WTC11 (cell line): Measurements from ENCODE around the gene MACROD2. TPM values are rescaled to one million over a fixed set of nuclear protein-coding genes. Genes with fewer than 3 reads are reported as not detected.

Experiments used
- ATAC-seq: fragments of 200-7000 bp; cut with Tn5 transposase; 2 replicates; pipeline ENCODE4 v1.10.0; 2021; ENCODE audit warnings: mild to moderate bottlenecking, moderate library complexity
- CTCF ChIA-PET: fragments of 300-600 bp; sonication (Branson Sonifier 250); formaldehyde crosslinking; loops from one replicate; lab custom pipeline; 2021; ENCODE audit warnings: antibody characterized with exemption; lab: Charles Lee
- POLR2A ChIA-PET: fragments of 350-600 bp; sonication (Branson Sonifier 250); formaldehyde crosslinking; loops from one replicate; lab custom pipeline; 2021; ENCODE audit warnings: antibody characterized with exemption; lab: Charles Lee
- DNase-seq: peaks from one replicate; pipeline ENCODE4 v3.0.0; 2021; ENCODE audit warnings: low spot score
- H3K27ac Mint-ChIP-seq: 2 replicates; pipeline ENCODE4 v1.8.0; 2021; ENCODE audit warnings: mixed read lengths
- H3K27me3 Mint-ChIP-seq: 2 replicates; pipeline ENCODE4 v1.8.0; 2021; ENCODE audit warnings: low read depth, mild to moderate bottlenecking, moderate library complexity, mixed read lengths
- H3K36me3 Mint-ChIP-seq: 2 replicates; pipeline ENCODE4 v1.8.0; 2021; ENCODE audit warnings: mixed read lengths
- H3K4me1 Mint-ChIP-seq: 2 replicates; pipeline ENCODE4 v1.8.0; 2022; ENCODE audit warnings: mixed read lengths
- H3K4me3 Mint-ChIP-seq: 2 replicates; pipeline ENCODE4 v1.8.0; 2021; ENCODE audit warnings: mild to moderate bottlenecking, moderate library complexity, mixed read lengths
- H3K9me3 Mint-ChIP-seq: 2 replicates; pipeline ENCODE4 v1.8.0; 2021; ENCODE audit warnings: mixed read lengths
- ESRRA ChIP-seq: sonication (generic); formaldehyde crosslinking; IDR thresholded peaks from 2 replicates; pipeline ENCODE4 v1.8.1; 2022; ENCODE audit warnings: mild to moderate bottlenecking, missing genetic modification reagents, borderline replicate concordance
- HMGA2 ChIP-seq: fragments of 250-450 bp; sonication (Bioruptor Pico); IDR thresholded peaks from 2 replicates; pipeline ENCODE4 v1.4.0; 2021; ENCODE audit warnings: mild to moderate bottlenecking, moderate library complexity
- IRF2 ChIP-seq: sonication (generic); formaldehyde crosslinking; IDR thresholded peaks from 2 replicates; pipeline ENCODE4 v1.8.0; 2022; ENCODE audit warnings: low read depth, missing genetic modification reagents, borderline replicate concordance
- JUN ChIP-seq: sonication (generic); formaldehyde crosslinking; IDR thresholded peaks from 2 replicates; pipeline ENCODE4 v1.8.0; 2023; ENCODE audit warnings: mild to moderate bottlenecking, missing genetic modification reagents
- NR1H2 ChIP-seq: sonication (generic); formaldehyde crosslinking; IDR thresholded peaks from 2 replicates; pipeline ENCODE4 v1.9.0; 2021; ENCODE audit warnings: mild to moderate bottlenecking, moderate library complexity, missing genetic modification reagents
- PRRX2 ChIP-seq: fragments of 250-450 bp; sonication (Bioruptor Pico); IDR thresholded peaks from 2 replicates; pipeline ENCODE4 v1.8.0; 2021; ENCODE audit warnings: mild to moderate bottlenecking
- SMAD3 ChIP-seq: sonication (generic); formaldehyde crosslinking; IDR thresholded peaks from 2 replicates; pipeline ENCODE4 v1.8.0; 2022; ENCODE audit warnings: missing genetic modification reagents, mild to moderate bottlenecking, borderline replicate concordance
- SOX15 ChIP-seq: fragments of 250-450 bp; sonication (Bioruptor Pico); IDR thresholded peaks from 2 replicates; pipeline ENCODE4 v1.9.0; 2021; ENCODE audit warnings: mild to moderate bottlenecking
- TEAD4 ChIP-seq: sonication (generic); formaldehyde crosslinking; IDR thresholded peaks from 2 replicates; pipeline ENCODE4 v1.8.0; 2022; ENCODE audit warnings: mild to moderate bottlenecking, missing genetic modification reagents
- ZNF317 ChIP-seq: sonication (generic); formaldehyde crosslinking; IDR thresholded peaks from 2 replicates; pipeline ENCODE4 v1.8.1; 2023; ENCODE audit warnings: low read depth, mild to moderate bottlenecking, moderate library complexity, missing genetic modification reagents, borderline replicate concordance
- ZNF416 ChIP-seq: fragments of 250-450 bp; sonication (Bioruptor Pico); IDR thresholded peaks from 2 replicates; pipeline ENCODE4 v1.9.0; 2021; ENCODE audit warnings: mild to moderate bottlenecking, inconsistent platforms
- ZNF671 ChIP-seq: fragments of 250-450 bp; sonication (Bioruptor Pico); IDR thresholded peaks from 2 replicates; pipeline ENCODE4 v1.8.0; 2021; ENCODE audit warnings: mild to moderate bottlenecking
- total RNA-seq: library from RNA; stranded (reverse); gene quantifications from 3 replicates; pipeline ENCODE4 v1.2.3, GENCODE V29; 2021
- TF ChIP-seq, protein P1 (sequence below): sonication (generic); formaldehyde crosslinking; IDR thresholded peaks from 2 replicates; pipeline ENCODE4 v1.8.0; 2023; ENCODE audit warnings: mild to moderate bottlenecking, missing genetic modification reagents
- TF ChIP-seq, protein P2 (sequence below): sonication (generic); formaldehyde crosslinking; IDR thresholded peaks from 2 replicates; pipeline ENCODE4 v1.8.0; 2022; ENCODE audit warnings: mild to moderate bottlenecking, missing genetic modification reagents
- TF ChIP-seq, protein P3 (sequence below): fragments of 200-600 bp; IDR thresholded peaks from 2 replicates; pipeline ENCODE4 v1.8.0; 2022; ENCODE audit warnings: antibody characterized with exemption
- TF ChIP-seq, protein P4 (sequence below): sonication (generic); formaldehyde crosslinking; IDR thresholded peaks from 2 replicates; pipeline ENCODE4 v1.8.1; 2022; ENCODE audit warnings: low read depth, missing genetic modification reagents, borderline replicate concordance
- TF ChIP-seq, protein P5 (sequence below): sonication (generic); formaldehyde crosslinking; conservative IDR thresholded peaks from 2 replicates; pipeline ENCODE4 v1.8.1; 2022; ENCODE audit warnings: mild to moderate bottlenecking, missing genetic modification reagents

Gene MACROD2
- total RNA-seq, 1 experiment from 2014 or later = 4.1 TPM

DNA sequence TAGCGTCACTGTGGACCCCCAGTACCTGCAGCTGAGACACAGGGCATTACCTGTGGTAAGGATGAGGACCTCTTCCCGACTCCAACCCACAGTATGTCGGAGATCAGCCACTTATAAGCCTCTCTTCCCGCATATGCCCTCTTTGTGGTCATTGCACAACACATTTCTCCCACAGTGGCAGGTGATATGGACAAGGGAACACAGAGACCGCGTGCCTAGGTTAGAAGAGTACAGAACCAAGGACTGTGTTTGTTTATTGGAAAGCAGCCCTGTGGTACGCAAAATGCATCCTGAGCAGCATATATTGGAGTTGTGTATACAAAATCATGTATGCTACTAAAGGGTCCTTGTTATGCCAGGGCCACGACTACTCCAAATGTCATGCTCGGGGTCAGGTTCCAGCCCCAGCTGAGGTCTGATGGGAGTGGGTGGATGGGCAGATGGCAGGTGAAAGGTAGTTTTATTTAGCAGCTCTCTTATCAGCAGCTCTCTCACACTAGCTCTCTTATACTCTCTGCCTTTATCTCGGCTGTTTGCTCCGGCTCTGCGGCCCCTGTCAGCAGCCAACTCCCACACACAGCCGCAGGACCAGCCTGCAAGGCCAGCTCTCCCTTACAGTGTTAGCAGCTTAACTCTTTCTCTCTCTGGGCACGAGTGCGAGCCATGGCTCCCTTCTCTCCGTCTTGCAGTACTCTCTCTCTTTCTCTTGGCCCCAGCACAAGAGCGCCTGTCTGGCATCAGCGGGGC lies 2009.0 kb downstream of the MACROD2 start:
- ATAC-seq = no peak
- ChIA-PET CTCF (no interaction called here), POLR2A (no interaction called here)
- Mint-ChIP-seq H3K27me3 (no peaks in the 10 kb centered on the region), H3K27ac (no peak overlapping the region), H3K4me1 (peaks cover 35% of the 10 kb centered on the region), H3K4me3 (no peak overlapping the region), H3K36me3 (0 out of 2 replicates have a peak, but pooled peaks cover 1% of the 10 kb centered on the region), H3K9me3 (peaks cover 4% of the 10 kb centered on the region)
- TF ChIP-seq SMAD3 (CRISPR knock-in tag) (no peak), HMGA2 (CRISPR knock-in tag) (no peak), ZNF317 (CRISPR knock-in tag) (no peak), NR1H2 (CRISPR knock-in tag) (no peak), TEAD4 (CRISPR knock-in tag) (no peak), ESRRA (CRISPR knock-in tag) (no peak), ZNF416 (no peak), PRRX2 (CRISPR knock-in tag) (no peak), SOX15 (CRISPR knock-in tag) (no peak), JUN (CRISPR knock-in tag) (no peak), ZNF671 (CRISPR knock-in tag) (no peak), IRF2 (CRISPR knock-in tag) (no peak)
- TF ChIP-seq, protein P1, sequence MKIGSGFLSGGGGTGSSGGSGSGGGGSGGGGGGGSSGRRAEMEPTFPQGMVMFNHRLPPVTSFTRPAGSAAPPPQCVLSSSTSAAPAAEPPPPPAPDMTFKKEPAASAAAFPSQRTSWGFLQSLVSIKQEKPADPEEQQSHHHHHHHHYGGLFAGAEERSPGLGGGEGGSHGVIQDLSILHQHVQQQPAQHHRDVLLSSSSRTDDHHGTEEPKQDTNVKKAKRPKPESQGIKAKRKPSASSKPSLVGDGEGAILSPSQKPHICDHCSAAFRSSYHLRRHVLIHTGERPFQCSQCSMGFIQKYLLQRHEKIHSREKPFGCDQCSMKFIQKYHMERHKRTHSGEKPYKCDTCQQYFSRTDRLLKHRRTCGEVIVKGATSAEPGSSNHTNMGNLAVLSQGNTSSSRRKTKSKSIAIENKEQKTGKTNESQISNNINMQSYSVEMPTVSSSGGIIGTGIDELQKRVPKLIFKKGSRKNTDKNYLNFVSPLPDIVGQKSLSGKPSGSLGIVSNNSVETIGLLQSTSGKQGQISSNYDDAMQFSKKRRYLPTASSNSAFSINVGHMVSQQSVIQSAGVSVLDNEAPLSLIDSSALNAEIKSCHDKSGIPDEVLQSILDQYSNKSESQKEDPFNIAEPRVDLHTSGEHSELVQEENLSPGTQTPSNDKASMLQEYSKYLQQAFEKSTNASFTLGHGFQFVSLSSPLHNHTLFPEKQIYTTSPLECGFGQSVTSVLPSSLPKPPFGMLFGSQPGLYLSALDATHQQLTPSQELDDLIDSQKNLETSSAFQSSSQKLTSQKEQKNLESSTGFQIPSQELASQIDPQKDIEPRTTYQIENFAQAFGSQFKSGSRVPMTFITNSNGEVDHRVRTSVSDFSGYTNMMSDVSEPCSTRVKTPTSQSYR (CRISPR knock-in tag) = no peak
- TF ChIP-seq, protein P2, sequence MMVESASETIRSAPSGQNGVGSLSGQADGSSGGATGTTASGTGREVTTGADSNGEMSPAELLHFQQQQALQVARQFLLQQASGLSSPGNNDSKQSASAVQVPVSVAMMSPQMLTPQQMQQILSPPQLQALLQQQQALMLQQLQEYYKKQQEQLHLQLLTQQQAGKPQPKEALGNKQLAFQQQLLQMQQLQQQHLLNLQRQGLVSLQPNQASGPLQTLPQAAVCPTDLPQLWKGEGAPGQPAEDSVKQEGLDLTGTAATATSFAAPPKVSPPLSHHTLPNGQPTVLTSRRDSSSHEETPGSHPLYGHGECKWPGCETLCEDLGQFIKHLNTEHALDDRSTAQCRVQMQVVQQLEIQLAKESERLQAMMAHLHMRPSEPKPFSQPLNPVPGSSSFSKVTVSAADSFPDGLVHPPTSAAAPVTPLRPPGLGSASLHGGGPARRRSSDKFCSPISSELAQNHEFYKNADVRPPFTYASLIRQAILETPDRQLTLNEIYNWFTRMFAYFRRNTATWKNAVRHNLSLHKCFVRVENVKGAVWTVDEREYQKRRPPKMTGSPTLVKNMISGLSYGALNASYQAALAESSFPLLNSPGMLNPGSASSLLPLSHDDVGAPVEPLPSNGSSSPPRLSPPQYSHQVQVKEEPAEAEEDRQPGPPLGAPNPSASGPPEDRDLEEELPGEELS (CRISPR knock-in tag) = no peak
- TF ChIP-seq, protein P3, sequence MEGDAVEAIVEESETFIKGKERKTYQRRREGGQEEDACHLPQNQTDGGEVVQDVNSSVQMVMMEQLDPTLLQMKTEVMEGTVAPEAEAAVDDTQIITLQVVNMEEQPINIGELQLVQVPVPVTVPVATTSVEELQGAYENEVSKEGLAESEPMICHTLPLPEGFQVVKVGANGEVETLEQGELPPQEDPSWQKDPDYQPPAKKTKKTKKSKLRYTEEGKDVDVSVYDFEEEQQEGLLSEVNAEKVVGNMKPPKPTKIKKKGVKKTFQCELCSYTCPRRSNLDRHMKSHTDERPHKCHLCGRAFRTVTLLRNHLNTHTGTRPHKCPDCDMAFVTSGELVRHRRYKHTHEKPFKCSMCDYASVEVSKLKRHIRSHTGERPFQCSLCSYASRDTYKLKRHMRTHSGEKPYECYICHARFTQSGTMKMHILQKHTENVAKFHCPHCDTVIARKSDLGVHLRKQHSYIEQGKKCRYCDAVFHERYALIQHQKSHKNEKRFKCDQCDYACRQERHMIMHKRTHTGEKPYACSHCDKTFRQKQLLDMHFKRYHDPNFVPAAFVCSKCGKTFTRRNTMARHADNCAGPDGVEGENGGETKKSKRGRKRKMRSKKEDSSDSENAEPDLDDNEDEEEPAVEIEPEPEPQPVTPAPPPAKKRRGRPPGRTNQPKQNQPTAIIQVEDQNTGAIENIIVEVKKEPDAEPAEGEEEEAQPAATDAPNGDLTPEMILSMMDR = no peak
- TF ChIP-seq, protein P4, sequence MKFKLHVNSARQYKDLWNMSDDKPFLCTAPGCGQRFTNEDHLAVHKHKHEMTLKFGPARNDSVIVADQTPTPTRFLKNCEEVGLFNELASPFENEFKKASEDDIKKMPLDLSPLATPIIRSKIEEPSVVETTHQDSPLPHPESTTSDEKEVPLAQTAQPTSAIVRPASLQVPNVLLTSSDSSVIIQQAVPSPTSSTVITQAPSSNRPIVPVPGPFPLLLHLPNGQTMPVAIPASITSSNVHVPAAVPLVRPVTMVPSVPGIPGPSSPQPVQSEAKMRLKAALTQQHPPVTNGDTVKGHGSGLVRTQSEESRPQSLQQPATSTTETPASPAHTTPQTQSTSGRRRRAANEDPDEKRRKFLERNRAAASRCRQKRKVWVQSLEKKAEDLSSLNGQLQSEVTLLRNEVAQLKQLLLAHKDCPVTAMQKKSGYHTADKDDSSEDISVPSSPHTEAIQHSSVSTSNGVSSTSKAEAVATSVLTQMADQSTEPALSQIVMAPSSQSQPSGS (CRISPR knock-in tag) = no peak
- TF ChIP-seq, protein P5, sequence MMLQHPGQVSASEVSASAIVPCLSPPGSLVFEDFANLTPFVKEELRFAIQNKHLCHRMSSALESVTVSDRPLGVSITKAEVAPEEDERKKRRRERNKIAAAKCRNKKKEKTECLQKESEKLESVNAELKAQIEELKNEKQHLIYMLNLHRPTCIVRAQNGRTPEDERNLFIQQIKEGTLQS (CRISPR knock-in tag) = no peak
- no peak for DNase-seq
